Spleen (tissue), 11 donors: Measurements from ENCODE around the gene FHIT. TPM values are rescaled to one million over a fixed set of nuclear protein-coding genes. Genes with fewer than 3 reads are reported as not detected.

ENCODE experiments used
- DNase-seq: peaks from one replicate; pipeline ENCODE4 v3.0.0-alpha.2; 2020
- H3K27ac ChIP-seq, 8 donors: fragments of 200-600 bp; sonication (generic) in 7 of 8; 1 replicate in 4 of 8; 2 replicates in 4 of 8; pipeline versions ENCODE4 v1.5.0 to v1.8.0; 2016 to 2021; ENCODE audit warnings: inconsistent platforms in 4 of 8, mild to moderate bottlenecking in 4 of 8, moderate library complexity in 1 of 8
- H3K27me3 ChIP-seq, 7 donors: fragments of 200-600 bp; sonication (generic) in 6 of 7; replicated peaks in 1 of 7; 1 replicate in 4 of 7; 2 replicates in 3 of 7; pipeline versions ENCODE4 v1.5.0 to v1.8.0; 2016 to 2021; ENCODE audit warnings: inconsistent platforms in 3 of 7, mild to moderate bottlenecking in 1 of 7
- H3K36me3 ChIP-seq, 6 donors: fragments of 200-600 bp; sonication (generic) in 5 of 6; 1 replicate in 4 of 6; 2 replicates in 2 of 6; pipeline versions ENCODE4 v1.5.0 to v1.8.0; 2016 to 2021; ENCODE audit warnings: inconsistent platforms in 2 of 6
- H3K4me1 ChIP-seq, 6 donors: fragments of 200-600 bp; sonication (generic) in 5 of 6; 1 replicate in 3 of 6; 2 replicates in 3 of 6; pipeline versions ENCODE4 v1.5.0 to v1.8.0; 2016 to 2021; ENCODE audit warnings: inconsistent platforms in 3 of 6
- H3K4me3 ChIP-seq, 8 donors: fragments of 200-600 bp; sonication (generic) in 7 of 8; 1 replicate in 4 of 8; 2 replicates in 4 of 8; pipeline versions ENCODE4 v1.5.0 to v1.8.0; 2016 to 2021; ENCODE audit warnings: inconsistent platforms in 4 of 8, mild to moderate bottlenecking in 4 of 8, moderate library complexity in 2 of 8
- H3K9me3 ChIP-seq, 8 donors: fragments of 200-600 bp; sonication (generic) in 7 of 8; 1 replicate in 4 of 8; 2 replicates in 4 of 8; pipeline versions ENCODE4 v1.5.0 to v1.8.0; 2016 to 2021; ENCODE audit warnings: inconsistent platforms in 4 of 8
- POLR2A ChIP-seq, 3 donors: fragments of 450-650 bp; IDR thresholded peaks; one replicate each; pipeline ENCODE4 v1.5.1; 2017; ENCODE audit warnings: antibody characterized with exemption in 3 of 3, mild to moderate bottlenecking in 1 of 3
- POLR2AphosphoS5 ChIP-seq, 3 donors: sonication (generic); formaldehyde crosslinking; IDR thresholded peaks; one replicate each; pipeline ENCODE4 v1.5.1; 2017; ENCODE audit warnings: antibody characterized with exemption in 3 of 3
- WGBS, 5 donors: extraction: QIAGEN DNeasy Blood & Tissue Kit in 3 of 5; methylation state at CpG; one replicate each; pipeline versions ENCODE4 v1.1.5 to v1.1.7; 2013 to 2018; 5-methylcytosine and 5-hydroxymethylcytosine counted together
- intact Hi-C: fragments of 100-400 bp; cut with DNase I; formaldehyde crosslinking; loops from one replicate; pipeline ENCODE4 v1.15.0; 2023; ENCODE audit warnings: low total_unique reads
- polyA plus RNA-seq, 3 donors: library from polyadenylated mRNA; stranded (reverse); fragments of 200-250 nt; gene quantifications; one replicate each; pipeline ENCODE4 v1.2.1, GENCODE V29; 2013
- total RNA-seq, 7 donors: library from RNA; depleted of rRNA in 3 of 7; stranded (reverse); fragments of >200 nt in 3 of 7; fragmentation: NEBNext Ultra II Directional in 4 of 7; extraction: Animal tissue kit (Norgen Biotek cat#: 25700) in 4 of 7; gene quantifications; one replicate each; pipeline versions ENCODE4 v1.1.0 to v1.2.1, GENCODE V29; 2016 to 2021
- TF ChIP-seq, protein P1 (sequence below), 11 experiments: fragments of 200-600 bp in 7 of 11; fragments of 450-650 bp in 4 of 11; sonication (generic) in 4 of 11; IDR thresholded peaks in 8 of 11; conservative IDR thresholded peaks in 3 of 11; 1 replicate in 7 of 11; 2 replicates in 4 of 11; pipeline versions ENCODE4 v1.4.0 to v1.8.0; 2016 to 2021; ENCODE audit warnings: antibody characterized with exemption in 11 of 11, inconsistent platforms in 4 of 11, mild to moderate bottlenecking in 1 of 11
- donor health status: healthy with polysubstance abuse.
- donor health status: DM: no; HTN: no; CAD: no; lungs with moderate emphysema.
- donor health status: DM: no; HTN: no; CAD: no.
- donor health status: Bipolar disorder and iron deficiency.
- donor health status: healthy.
- donor health status: DM: no; HTN: no; CAD: no.
- donor health status: DM: yes; HTN: yes; CAD: no.

FHIT gene
- total and polyA plus RNA-seq, 10 donors: 4.1 to 23.1 (median 12.2) TPM

DNA sequence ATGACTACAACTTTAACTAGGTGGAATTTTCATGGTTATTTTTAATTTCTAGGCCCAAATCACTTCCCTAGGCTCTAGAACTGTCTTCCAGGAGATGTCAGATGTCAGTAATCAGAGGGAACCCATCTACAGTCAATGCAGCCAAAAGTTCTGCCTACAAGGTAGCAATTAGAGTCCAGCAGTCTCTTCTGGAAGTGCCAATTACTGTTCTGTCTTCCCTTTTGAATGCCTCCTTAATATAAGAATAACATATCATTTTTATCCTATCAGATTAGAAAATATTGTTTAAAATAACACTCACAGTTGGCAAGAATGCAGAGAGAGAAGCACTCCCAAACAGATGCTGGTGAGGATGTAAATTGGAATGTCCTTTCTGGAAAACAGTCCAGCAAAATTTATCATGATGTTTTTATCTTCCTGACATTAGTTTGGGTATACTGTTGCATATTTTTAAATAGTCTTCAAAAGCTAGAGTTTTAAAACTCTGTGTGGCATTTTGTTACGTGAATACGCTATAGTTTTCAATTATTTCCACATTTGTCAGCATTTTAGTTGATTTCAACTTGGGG lies 543.7 kb downstream of the FHIT start:
- no peak for DNase-seq
- intact Hi-C loops: no loop called here
- 80 to 95% (median 88%) methylated on average over 2 of the region's 2 CpGs for WGBS, 5 donors
- no peaks in the 10 kb centered on the region for H3K36me3 ChIP-seq
- no peaks in the 10 kb centered on the region for H3K27me3 ChIP-seq
- H3K4me3 ChIP-seq: no peak overlapping the region
- H3K27ac ChIP-seq: no peak overlapping the region
- no peak for TF ChIP-seq POLR2AphosphoS5 (IDR thresholded peaks at IDR 0.05)
- TF ChIP-seq, protein P1, sequence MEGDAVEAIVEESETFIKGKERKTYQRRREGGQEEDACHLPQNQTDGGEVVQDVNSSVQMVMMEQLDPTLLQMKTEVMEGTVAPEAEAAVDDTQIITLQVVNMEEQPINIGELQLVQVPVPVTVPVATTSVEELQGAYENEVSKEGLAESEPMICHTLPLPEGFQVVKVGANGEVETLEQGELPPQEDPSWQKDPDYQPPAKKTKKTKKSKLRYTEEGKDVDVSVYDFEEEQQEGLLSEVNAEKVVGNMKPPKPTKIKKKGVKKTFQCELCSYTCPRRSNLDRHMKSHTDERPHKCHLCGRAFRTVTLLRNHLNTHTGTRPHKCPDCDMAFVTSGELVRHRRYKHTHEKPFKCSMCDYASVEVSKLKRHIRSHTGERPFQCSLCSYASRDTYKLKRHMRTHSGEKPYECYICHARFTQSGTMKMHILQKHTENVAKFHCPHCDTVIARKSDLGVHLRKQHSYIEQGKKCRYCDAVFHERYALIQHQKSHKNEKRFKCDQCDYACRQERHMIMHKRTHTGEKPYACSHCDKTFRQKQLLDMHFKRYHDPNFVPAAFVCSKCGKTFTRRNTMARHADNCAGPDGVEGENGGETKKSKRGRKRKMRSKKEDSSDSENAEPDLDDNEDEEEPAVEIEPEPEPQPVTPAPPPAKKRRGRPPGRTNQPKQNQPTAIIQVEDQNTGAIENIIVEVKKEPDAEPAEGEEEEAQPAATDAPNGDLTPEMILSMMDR (IDR thresholded peaks at IDR 0.05 in 8 of 11, conservative IDR thresholded peaks at IDR 0.05 in 3 of 11): no peak
- no peak for TF ChIP-seq POLR2A (IDR thresholded peaks at IDR 0.05)
- H3K9me3 ChIP-seq: peaks cover 0 to 8% (median 0%) of the 10 kb centered on the region in 8 donors
- no peaks in the 10 kb centered on the region for H3K4me1 ChIP-seq

DNA sequence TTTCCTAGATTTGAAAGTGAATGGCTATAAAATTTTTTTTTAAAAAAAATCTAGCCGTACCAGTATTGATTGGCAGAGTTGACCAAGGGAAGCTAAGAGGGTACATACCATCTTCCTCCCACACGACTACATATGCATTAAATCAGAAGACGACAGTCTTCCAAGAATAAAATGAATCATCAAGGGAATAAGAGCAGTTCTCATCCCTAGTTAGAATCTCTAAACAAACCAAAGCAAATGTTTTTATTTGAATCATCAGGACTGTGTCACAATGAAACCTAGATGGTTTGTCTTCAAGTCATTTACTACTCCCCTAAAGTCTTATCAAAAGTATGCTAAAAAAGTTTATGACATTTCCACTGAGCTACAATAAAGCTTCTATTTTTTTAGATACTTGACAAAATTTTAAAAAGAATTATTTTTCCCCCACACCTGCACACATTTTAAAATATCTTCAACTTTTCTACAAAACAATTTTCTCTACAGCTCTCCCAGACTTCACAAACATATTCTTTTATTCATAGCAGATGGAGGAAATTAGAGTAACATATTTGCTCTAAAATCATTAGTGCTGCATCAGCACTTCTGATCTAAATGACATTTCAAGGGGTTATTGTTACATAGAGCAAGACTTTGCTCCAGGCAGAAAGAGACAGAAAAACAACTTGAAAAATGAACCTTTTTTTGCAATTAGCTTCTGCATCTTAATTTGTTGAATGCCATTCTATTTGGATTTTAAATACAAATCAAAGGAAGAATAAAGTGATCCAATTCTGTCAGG lies 547.1 kb downstream of the FHIT start:
- intact Hi-C loops: no loop called here
- Histone ChIP-seq H3K4me1 (no peaks in the 10 kb centered on the region), H3K36me3 (no peaks in the 10 kb centered on the region), H3K27ac (no peak overlapping the region), H3K9me3 (no peaks in the 10 kb centered on the region), H3K4me3 (no peak overlapping the region), H3K27me3 (no peaks in the 10 kb centered on the region)
- WGBS, 5 donors: 81 to 86% (median 85%) methylated on average over 3 of the region's 3 CpGs
- TF ChIP-seq, protein P1 (IDR thresholded peaks at IDR 0.05 in 8 of 11, conservative IDR thresholded peaks at IDR 0.05 in 3 of 11): no peak
- TF ChIP-seq POLR2AphosphoS5 (IDR thresholded peaks at IDR 0.05): no peak
- TF ChIP-seq POLR2A (IDR thresholded peaks at IDR 0.05): no peak
- DNase-seq: no peak

- TF ChIP-seq POLR2A (IDR thresholded peaks at IDR 0.05): no peak
- no peak for TF ChIP-seq POLR2AphosphoS5 (IDR thresholded peaks at IDR 0.05)
- TF ChIP-seq, protein P1 (IDR thresholded peaks at IDR 0.05 in 8 of 11, conservative IDR thresholded peaks at IDR 0.05 in 3 of 11): no peak
- intact Hi-C loops: no loop called here
- H3K36me3 ChIP-seq: no peaks in the 10 kb centered on the region
- no peaks in the 10 kb centered on the region for H3K27me3 ChIP-seq
- no peaks in the 10 kb centered on the region for H3K4me1 ChIP-seq
- 90 to 98% (median 96%) methylated on average over 3 of the region's 3 CpGs for WGBS, 5 donors
- H3K27ac ChIP-seq: no peak overlapping the region
- H3K4me3 ChIP-seq: no peak overlapping the region
- no peaks in the 10 kb centered on the region for H3K9me3 ChIP-seq
- DNase-seq: no peak
Observed at GRCh38 chr3:60703008-60703407, 548.2 kb downstream of the FHIT start.

- 84 to 93% (median 87%) methylated on average over 3 of the region's 3 CpGs for WGBS, 5 donors
- no peak for DNase-seq
- TF ChIP-seq, protein P1 (IDR thresholded peaks at IDR 0.05 in 8 of 11, conservative IDR thresholded peaks at IDR 0.05 in 3 of 11): no peak
- no peak for TF ChIP-seq POLR2A (IDR thresholded peaks at IDR 0.05)
- no peak for TF ChIP-seq POLR2AphosphoS5 (IDR thresholded peaks at IDR 0.05)
- Histone ChIP-seq H3K27ac (no peak overlapping the region), H3K9me3 (no peaks in the 10 kb centered on the region), H3K27me3 (no peaks in the 10 kb centered on the region), H3K4me3 (no peak overlapping the region), H3K36me3 (no peaks in the 10 kb centered on the region), H3K4me1 (no peaks in the 10 kb centered on the region)
- intact Hi-C loops: no loop called here
Observed at GRCh38 chr3:60698117-60698516, 553.1 kb downstream of the FHIT start.
